Dendritic cell treated with granulocyte-macrophage colony-stimulating factor and Interleukin-4, amounts not matched to agents 40 ng/mL and 50 ng/mL, for 4 days (primary cell): ENCODE results near the gene SYNE1.

Experiments used
- H3K27ac Mint-ChIP-seq: one replicate; pipeline ENCODE4 v1.8.0; 2022; ENCODE audit warnings: mild to moderate bottlenecking, mixed read lengths
- H3K27me3 Mint-ChIP-seq: one replicate; pipeline ENCODE4 v1.8.0; 2022; ENCODE audit warnings: mild to moderate bottlenecking, mixed read lengths
- H3K36me3 Mint-ChIP-seq: one replicate; pipeline ENCODE4 v1.8.0; 2022; ENCODE audit warnings: low read depth, mixed read lengths
- H3K4me1 Mint-ChIP-seq: one replicate; pipeline ENCODE4 v1.8.0; 2022; ENCODE audit warnings: low read depth, mixed read lengths
- H3K4me3 Mint-ChIP-seq: one replicate; pipeline ENCODE4 v1.8.0; 2022; ENCODE audit warnings: mild to moderate bottlenecking, moderate library complexity, mixed read lengths
- H3K9me3 Mint-ChIP-seq: one replicate; pipeline ENCODE4 v1.8.0; 2022; ENCODE audit warnings: mixed read lengths
- intact Hi-C: fragments of 100-400 bp; cut with micrococcal nuclease; formaldehyde crosslinking; loops from one replicate; pipeline ENCODE4 v1.15.0; 2022

The SYNE1 gene

GRCh38 chr6:152271776-152272464 lies 365.2 kb downstream of the SYNE1 start:
- Mint-ChIP-seq H3K27ac (no peak overlapping the region), H3K27me3 (no peaks in the 10 kb centered on the region), H3K4me3 (no peak overlapping the region), H3K4me1 (peaks cover 6% of the 10 kb centered on the region), H3K36me3 (peaks cover 33% of the 10 kb centered on the region), H3K9me3 (no peaks in the 10 kb centered on the region)
- intact Hi-C loops: no loop called here

- Mint-ChIP-seq H3K27ac (no peak overlapping the region), H3K36me3 (peaks cover 25% of the 10 kb centered on the region)
Observed at GRCh38 chr6:152270301-152270925, 366.7 kb downstream of the SYNE1 start.

GRCh38 chr6:152268846-152269442 lies 368.2 kb downstream of the SYNE1 start:
- no peaks in the 10 kb centered on the region for H3K9me3 Mint-ChIP-seq
- intact Hi-C loops: no loop called here
- H3K36me3 Mint-ChIP-seq: peaks cover 13% of the 10 kb centered on the region
- H3K4me1 Mint-ChIP-seq: peaks cover 6% of the 10 kb centered on the region
- H3K27me3 Mint-ChIP-seq: no peaks in the 10 kb centered on the region
- no peak overlapping the region for H3K27ac Mint-ChIP-seq
- no peak overlapping the region for H3K4me3 Mint-ChIP-seq

More at GRCh38 chr6:152270301-152270925, 366.7 kb downstream of the SYNE1 start:
- H3K27me3 Mint-ChIP-seq: no peaks in the 10 kb centered on the region
- intact Hi-C loops: no loop called here
- H3K4me3 Mint-ChIP-seq: no peak overlapping the region
- H3K9me3 Mint-ChIP-seq: no peaks in the 10 kb centered on the region
- H3K4me1 Mint-ChIP-seq: peaks cover 6% of the 10 kb centered on the region

GRCh38 chr6:152267967-152268845 lies 369.0 kb downstream of the SYNE1 start:
- Mint-ChIP-seq H3K4me3 (no peak overlapping the region), H3K9me3 (no peaks in the 10 kb centered on the region), H3K36me3 (peaks cover 8% of the 10 kb centered on the region), H3K4me1 (peaks cover 6% of the 10 kb centered on the region), H3K27me3 (no peaks in the 10 kb centered on the region), H3K27ac (no peak overlapping the region)
- intact Hi-C loops: loop anchor here (2.0 kb wide), 1 partner anchor 503 kb away; no protein-coding TSS in a partner anchor

- peaks cover 18% of the 10 kb centered on the region for H3K36me3 Mint-ChIP-seq
- H3K27ac Mint-ChIP-seq: no peak overlapping the region
- H3K27me3 Mint-ChIP-seq: no peaks in the 10 kb centered on the region
- no peak overlapping the region for H3K4me3 Mint-ChIP-seq
- intact Hi-C loops: loop anchor here (2.0 kb wide), 1 partner anchor 501 kb away; no protein-coding TSS in a partner anchor
- no peaks in the 10 kb centered on the region for H3K9me3 Mint-ChIP-seq
- H3K4me1 Mint-ChIP-seq: peaks cover 6% of the 10 kb centered on the region
Observed at GRCh38 chr6:152265651-152266050, 371.5 kb downstream of the SYNE1 start.

- Mint-ChIP-seq H3K27me3 (no peaks in the 10 kb centered on the region), H3K36me3 (peaks cover 30% of the 10 kb centered on the region), H3K4me3 (no peak overlapping the region), H3K27ac (no peak overlapping the region), H3K4me1 (peaks cover 6% of the 10 kb centered on the region), H3K9me3 (no peaks in the 10 kb centered on the region)
- intact Hi-C loops: no loop called here
Observed at GRCh38 chr6:152263582-152263981, 373.6 kb downstream of the SYNE1 start.

GRCh38 chr6:152261179-152261578 lies 376.0 kb downstream of the SYNE1 start:
- H3K4me3 Mint-ChIP-seq: no peak overlapping the region
- H3K4me1 Mint-ChIP-seq: no peaks in the 10 kb centered on the region
- H3K27ac Mint-ChIP-seq: no peak overlapping the region
- H3K27me3 Mint-ChIP-seq: no peaks in the 10 kb centered on the region
- peaks cover 44% of the 10 kb centered on the region for H3K36me3 Mint-ChIP-seq
- intact Hi-C loops: no loop called here
- H3K9me3 Mint-ChIP-seq: no peaks in the 10 kb centered on the region

- no peaks in the 10 kb centered on the region for H3K4me1 Mint-ChIP-seq
- H3K27ac Mint-ChIP-seq: no peak overlapping the region
- H3K27me3 Mint-ChIP-seq: no peaks in the 10 kb centered on the region
- no peaks in the 10 kb centered on the region for H3K9me3 Mint-ChIP-seq
- H3K36me3 Mint-ChIP-seq: peaks cover 60% of the 10 kb centered on the region
- H3K4me3 Mint-ChIP-seq: no peak overlapping the region
- intact Hi-C loops: no loop called here
Observed at GRCh38 chr6:152259234-152259633, 377.9 kb downstream of the SYNE1 start.

GRCh38 chr6:152257581-152257980 lies 379.6 kb downstream of the SYNE1 start:
- Mint-ChIP-seq H3K4me1 (no peaks in the 10 kb centered on the region), H3K4me3 (no peak overlapping the region), H3K27me3 (no peaks in the 10 kb centered on the region), H3K36me3 (peaks cover 75% of the 10 kb centered on the region), H3K27ac (no peak overlapping the region), H3K9me3 (no peaks in the 10 kb centered on the region)
- intact Hi-C loops: no loop called here

GRCh38 chr6:152250127-152250526 lies 387.0 kb downstream of the SYNE1 start:
- H3K4me3 Mint-ChIP-seq: no peak overlapping the region
- H3K4me1 Mint-ChIP-seq: no peaks in the 10 kb centered on the region
- H3K27me3 Mint-ChIP-seq: no peaks in the 10 kb centered on the region
- peaks cover 61% of the 10 kb centered on the region for H3K36me3 Mint-ChIP-seq
- no peaks in the 10 kb centered on the region for H3K9me3 Mint-ChIP-seq
- H3K27ac Mint-ChIP-seq: no peak overlapping the region
- intact Hi-C loops: no loop called here

GRCh38 chr6:152248980-152249379 lies 388.2 kb downstream of the SYNE1 start:
- Mint-ChIP-seq H3K4me1 (no peaks in the 10 kb centered on the region), H3K9me3 (no peaks in the 10 kb centered on the region), H3K36me3 (peaks cover 59% of the 10 kb centered on the region), H3K27me3 (no peaks in the 10 kb centered on the region), H3K27ac (no peak overlapping the region), H3K4me3 (no peak overlapping the region)
- intact Hi-C loops: no loop called here

GRCh38 chr6:152246554-152247337 lies 390.4 kb downstream of the SYNE1 start:
- intact Hi-C loops: no loop called here
- Mint-ChIP-seq H3K4me3 (no peak overlapping the region), H3K27ac (no peak overlapping the region), H3K27me3 (no peaks in the 10 kb centered on the region), H3K4me1 (no peaks in the 10 kb centered on the region), H3K9me3 (no peaks in the 10 kb centered on the region), H3K36me3 (peaks cover 63% of the 10 kb centered on the region)

GRCh38 chr6:152244998-152245630 lies 392.0 kb downstream of the SYNE1 start:
- peaks cover 77% of the 10 kb centered on the region for H3K36me3 Mint-ChIP-seq
- intact Hi-C loops: no loop called here
- no peaks in the 10 kb centered on the region for H3K4me1 Mint-ChIP-seq
- no peak overlapping the region for H3K4me3 Mint-ChIP-seq
- H3K9me3 Mint-ChIP-seq: no peaks in the 10 kb centered on the region
- no peaks in the 10 kb centered on the region for H3K27me3 Mint-ChIP-seq
- no peak overlapping the region for H3K27ac Mint-ChIP-seq
